HepG2 (cell line): Measurements from ENCODE around the gene EFEMP2. TPM values are rescaled to one million over a fixed set of nuclear protein-coding genes. Genes with fewer than 3 reads are reported as not detected.

ENCODE experiments used
- AHR ChIP-seq: IDR thresholded peaks from 2 replicates; pipeline ENCODE4 v1.6.1; 2018; ENCODE audit warnings: missing genetic modification reagents, missing compliant biosample characterization
- ELF4 ChIP-seq: sonication (generic); formaldehyde crosslinking; IDR thresholded peaks from 2 replicates; pipeline ENCODE4 v1.5.0; 2020; ENCODE audit warnings: missing genetic modification reagents, mild to moderate bottlenecking, moderate library complexity, borderline replicate concordance
- FUBP1 ChIP-seq: sonication (generic); formaldehyde crosslinking; IDR thresholded peaks from 2 replicates; pipeline ENCODE4 v1.5.1; 2020; ENCODE audit warnings: missing genetic modification reagents, mild to moderate bottlenecking, borderline replicate concordance
- HOXA9 ChIP-seq: sonication (generic); formaldehyde crosslinking; IDR thresholded peaks from 2 replicates; pipeline ENCODE4 v1.8.1; 2022; ENCODE audit warnings: missing genetic modification reagents, mild to moderate bottlenecking, moderate library complexity, borderline replicate concordance
- HOXD1 ChIP-seq: sonication (generic); formaldehyde crosslinking; IDR thresholded peaks from 2 replicates; pipeline ENCODE4 v1.5.0; 2020; ENCODE audit warnings: missing genetic modification reagents
- MAX ChIP-seq: IDR thresholded peaks from 2 replicates; pipeline ENCODE4 v1.6.1; 2012; ENCODE audit warnings: inconsistent platforms
- MEIS1 ChIP-seq: sonication (generic); formaldehyde crosslinking; IDR thresholded peaks from 2 replicates; pipeline ENCODE4 v1.9.0; 2021; ENCODE audit warnings: mild to moderate bottlenecking, missing genetic modification reagents, moderate library complexity, borderline replicate concordance
- NCOA2 ChIP-seq: sonication (generic); formaldehyde crosslinking; IDR thresholded peaks from 2 replicates; pipeline ENCODE4 v1.8.0; 2022; ENCODE audit warnings: inconsistent platforms
- NFIB ChIP-seq: sonication (generic); formaldehyde crosslinking; IDR thresholded peaks from 2 replicates; pipeline ENCODE4 v1.9.0; 2021; ENCODE audit warnings: missing genetic modification reagents, mild to moderate bottlenecking, borderline replicate concordance
- PAXIP1 ChIP-seq: sonication (generic); formaldehyde crosslinking; conservative IDR thresholded peaks from 2 replicates; pipeline ENCODE4 v1.4.0; 2020; ENCODE audit warnings: mild to moderate bottlenecking, missing genetic modification reagents, moderate library complexity
- PREB ChIP-seq: sonication (generic); formaldehyde crosslinking; IDR thresholded peaks from 2 replicates; pipeline ENCODE4 v1.4.0; 2020; ENCODE audit warnings: missing genetic modification reagents
- RFX3 ChIP-seq: IDR thresholded peaks from 2 replicates; pipeline ENCODE4 v1.6.1; 2016; ENCODE audit warnings: missing biosample characterization, missing genetic modification reagents
- SOX13 ChIP-seq, 3 experiments: fragments of 450-650 bp in 1 of 3; sonication (generic) in 1 of 3; formaldehyde crosslinking in 1 of 3; IDR thresholded peaks in 2 of 3; conservative IDR thresholded peaks in 1 of 3; 2 replicates each; pipeline versions ENCODE4 v1.5.0 to v1.6.1; 2016 to 2020; ENCODE audit warnings: antibody characterized with exemption in 1 of 3, mild to moderate bottlenecking in 1 of 3, missing compliant biosample characterization in 1 of 3, missing genetic modification reagents in 1 of 3, moderate library complexity in 1 of 3
- TBX2 ChIP-seq: sonication (generic); formaldehyde crosslinking; IDR thresholded peaks from 2 replicates; pipeline ENCODE4 v1.5.0; 2020; ENCODE audit warnings: missing genetic modification reagents, mild to moderate bottlenecking, borderline replicate concordance
- XRCC5 ChIP-seq: fragments of 200-400 bp; formaldehyde crosslinking; optimal IDR thresholded peaks from 2 replicates; pipeline ENCODE3; 2017; ENCODE audit warnings: mild to moderate bottlenecking, low read length
- ZKSCAN5 ChIP-seq: sonication (generic); formaldehyde crosslinking; IDR thresholded peaks from 2 replicates; pipeline ENCODE4 v1.5.1; 2020; ENCODE audit warnings: mild to moderate bottlenecking, missing genetic modification reagents
- ZNF354B ChIP-seq: sonication (generic); formaldehyde crosslinking; IDR thresholded peaks from 2 replicates; pipeline ENCODE4 v1.8.0; 2022; ENCODE audit warnings: mild to moderate bottlenecking, missing genetic modification reagents
- ZNF543 ChIP-seq: sonication (generic); formaldehyde crosslinking; IDR thresholded peaks from 2 replicates; pipeline ENCODE4 v1.4.0; 2020; ENCODE audit warnings: mild to moderate bottlenecking, missing genetic modification reagents
- ZNF597 ChIP-seq: sonication (generic); formaldehyde crosslinking; IDR thresholded peaks from 2 replicates; pipeline ENCODE4 v1.5.0; 2020; ENCODE audit warnings: missing genetic modification reagents
- ZNF614 ChIP-seq: IDR thresholded peaks from 2 replicates; pipeline ENCODE4 v1.6.1; 2018; ENCODE audit warnings: missing biosample characterization, missing genetic modification reagents, inconsistent platforms, borderline replicate concordance
- polyA plus RNA-seq, 8 experiments: library from polyadenylated mRNA; depleted of rRNA in 3 of 8; stranded (reverse) in 7 of 8; unstranded in 1 of 8; fragments of >200 nt; fragmentation: Illumina TruSeq in 4 of 8; extraction: Trizol in 4 of 8; gene quantifications; 2 replicates each; pipeline versions ENCODE4 v1.2.1 to v1.2.3, GENCODE V29; 2011 to 2016; ENCODE audit warnings: low read depth in 4 of 8, missing spikeins in 1 of 8, mixed read lengths in 1 of 8; ENCODE audit not compliant: insufficient read depth in 1 of 8
- total RNA-seq, 5 experiments: library from RNA; depleted of rRNA; stranded (reverse); fragments of >200 nt; fragmentation: Illumina TruSeq; extraction: Trizol; gene quantifications; 2 replicates each; pipeline ENCODE4 v1.2.3, GENCODE V29; 2016; ENCODE audit warnings: low read depth in 1 of 5

Gene EFEMP2
- total and polyA plus RNA-seq, 2 of the 13 experiments (the other 11 are each of a cell fraction or from before 2014, with no cell fraction given): 7.4 to 29.7 TPM

- 0 out of 2 replicates have a peak, but pooled peaks have one; percentile 38 for TF ChIP-seq MEIS1
- no peak for TF ChIP-seq ZNF354B (CRISPR knock-in tag)
- TF ChIP-seq RFX3 (CRISPR knock-in tag): peak; percentile 58; the same call in 1 of the 2 replicates
- TF ChIP-seq ELF4 (CRISPR knock-in tag): no peak
- no peak for TF ChIP-seq HOXD1 (CRISPR knock-in tag)
- TF ChIP-seq PREB (CRISPR knock-in tag): no peak
- TF ChIP-seq ZNF543 (CRISPR knock-in tag): no peak
- no peak for TF ChIP-seq AHR (CRISPR knock-in tag)
- no peak for TF ChIP-seq SOX13 (IDR thresholded peaks at IDR 0.05)
- TF ChIP-seq SOX13 (CRISPR knock-in tag; conservative IDR thresholded peaks at IDR 0.05 in 1 of 2, IDR thresholded peaks at IDR 0.05 in 1 of 2): peak in 1 of 2 experiments; percentile 12; a peak in 1 of 4 replicates
- 0 out of 2 replicates have a peak, but pooled peaks have one; percentile 23 for TF ChIP-seq PAXIP1 (CRISPR knock-in tag)
- peak; percentile 50; the same call in 1 of the 2 replicates for TF ChIP-seq MAX
- TF ChIP-seq FUBP1 (CRISPR knock-in tag): no peak
- TF ChIP-seq ZKSCAN5 (CRISPR knock-in tag): no peak
- TF ChIP-seq NFIB (CRISPR knock-in tag): no peak
- no peak for TF ChIP-seq HOXA9
- TF ChIP-seq ZNF614: no peak
- no peak for TF ChIP-seq NCOA2
- TF ChIP-seq ZNF597 (CRISPR knock-in tag): no peak
- peak; percentile 41 for TF ChIP-seq TBX2 (CRISPR knock-in tag)
- no peak for TF ChIP-seq XRCC5
Observed at GRCh38 chr11:65859095-65859811, 13.3 kb downstream of the EFEMP2 start (continued).
